NCI-H526 (cell line): ENCODE results near the gene RPRML.
"Not testable (repeated sequence)": the region's sequence is repeated elsewhere in the genome, so short reads cannot be mapped to it uniquely, and the experiment has no call there.

Experiments
- DNase-seq, 2 experiments: peaks; one replicate each; lab custom pipeline; 2025; lab: John Stamatoyannopoulos, UW

The RPRML gene

GRCh38 chr17:46979147-46979863 is at the start of gene RPRML:
TSS of gene RPRML (minus strand) at chr17:46979253. CDS start at chr17:46979007, 246 bp downstream.
- peak; percentile 38 to 79 for DNase-seq

GRCh38 chr17:47016966-47017365 is 37.9 kb upstream of the RPRML start:
- not testable (repeated sequence) for DNase-seq

- DNase-seq = no peak
These were observed 34.3 kb upstream of the RPRML start for GRCh38 chr17:47013341-47013740.

- no peak for DNase-seq
These were observed 33.4 kb upstream of the RPRML start for GRCh38 chr17:47012457-47012856.

- DNase-seq = no peak
These were observed 30.9 kb upstream of the RPRML start for GRCh38 chr17:47009759-47010594.

- DNase-seq = no peak
These were observed 25.9 kb upstream of the RPRML start for GRCh38 chr17:47004906-47005305.

- not testable (repeated sequence) for DNase-seq
These were observed 24.8 kb upstream of the RPRML start for GRCh38 chr17:47003864-47004263.

- DNase-seq = no peak
These were observed 17.0 kb upstream of the RPRML start for GRCh38 chr17:46995841-46996571.

- no peak for DNase-seq
These were observed 15.9 kb upstream of the RPRML start for GRCh38 chr17:46994993-46995392.

GRCh38 chr17:46991617-46992016 is 12.6 kb upstream of the RPRML start:
- peak in 1 of 2 experiments; percentile 42 for DNase-seq

- DNase-seq = no peak
These were observed 10.8 kb upstream of the RPRML start for GRCh38 chr17:46989637-46990431.

- not testable (repeated sequence) for DNase-seq
These were observed 8.9 kb upstream of the RPRML start for GRCh38 chr17:46987927-46988326.

- DNase-seq = no peak
These were observed 7.3 kb upstream of the RPRML start for GRCh38 chr17:46986366-46986765.

- peak in 1 of 2 experiments; percentile 66 for DNase-seq
These were observed 5.8 kb upstream of the RPRML start for GRCh38 chr17:46984892-46985291.

GRCh38 chr17:46984341-46984740 is 5.3 kb upstream of the RPRML start:
- DNase-seq = no peak

GRCh38 chr17:46983782-46984181 is 4.7 kb upstream of the RPRML start:
- no peak for DNase-seq

GRCh38 chr17:46982577-46982976 is 3.5 kb upstream of the RPRML start:
- no peak for DNase-seq

- DNase-seq = peak in 1 of 2 experiments; percentile 55
These were observed 435 bp downstream of the RPRML start for GRCh38 chr17:46978489-46979146.

GRCh38 chr17:46977750-46978488 is 1.1 kb downstream of the RPRML start:
- peak in 1 of 2 experiments; percentile 32 for DNase-seq

GRCh38 chr17:46977348-46977747 is 1.7 kb downstream of the RPRML start:
- DNase-seq = peak; percentile 63 to 87
